Central memory CD8-positive, alpha-beta T cell (primary cell): Measurements from ENCODE around the gene OR51G1.
"Not testable (repeated sequence)": the region's sequence is repeated elsewhere in the genome, so short reads cannot be mapped to it uniquely, and the experiment has no call there.

Experiments
- ATAC-seq: fragments of 150-1000 bp; cut with Tn5 transposase; replicated peaks from 2 replicates; pipeline ENCODE4 v1.10.0; 2022; ENCODE audit warnings: mild to moderate bottlenecking, moderate FRiP score, moderate number of reproducible peaks; ENCODE audit not compliant: poor library complexity, severe bottlenecking; ENCODE audit errors: extremely low read depth
- DNase-seq, 2 donors: peaks; one replicate each; pipeline ENCODE4 v3.0.0; 2021; ENCODE audit warnings: low spot score in 2 of 2
- H3K27ac Mint-ChIP-seq: one replicate; pipeline ENCODE4 v1.8.0; 2022; ENCODE audit warnings: low read depth, mild to moderate bottlenecking, moderate library complexity, mixed read lengths
- H3K27me3 Mint-ChIP-seq: one replicate; pipeline ENCODE4 v1.8.0; 2022; ENCODE audit warnings: mixed read lengths
- H3K36me3 Mint-ChIP-seq: one replicate; pipeline ENCODE4 v1.8.0; 2022; ENCODE audit warnings: mild to moderate bottlenecking, moderate library complexity, mixed read lengths; ENCODE audit not compliant: insufficient read depth
- H3K4me1 Mint-ChIP-seq: one replicate; pipeline ENCODE4 v1.8.0; 2022; ENCODE audit warnings: mixed read lengths
- H3K4me3 Mint-ChIP-seq: one replicate; pipeline ENCODE4 v1.8.0; 2022; ENCODE audit warnings: mild to moderate bottlenecking, moderate library complexity, mixed read lengths
- H3K9me3 Mint-ChIP-seq: one replicate; pipeline ENCODE4 v1.8.0; 2022; ENCODE audit warnings: mixed read lengths

Gene OR51G1

DNA sequence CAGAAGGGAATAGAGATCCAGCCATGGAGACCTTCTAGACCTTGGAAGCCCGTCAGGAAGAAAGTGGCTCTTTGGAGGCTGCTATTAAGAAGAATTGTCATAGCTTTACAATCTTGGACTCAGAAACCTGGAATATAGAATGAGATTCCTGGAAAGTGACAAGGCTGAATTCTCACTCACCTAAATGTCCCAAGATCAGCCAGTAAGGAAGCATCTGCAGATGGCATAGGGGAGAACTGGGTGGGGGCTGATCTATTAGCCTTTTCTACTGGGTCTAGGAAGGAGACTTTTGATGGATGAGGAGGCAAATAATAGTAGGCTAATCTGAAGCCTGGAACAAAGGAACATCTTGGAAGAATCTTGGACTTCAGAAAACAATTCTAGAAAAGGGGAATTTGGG is at the start of gene OR51G1:
Gene OR51G1, minus strand, starts transcription at position 101 of the 400 bp plus-strand sequence. Its CDS starts 0 bp downstream, at position 101.
- DNase-seq (no peak), ATAC-seq (no peak)
- Mint-ChIP-seq H3K27ac (no peak within 1 kb of the TSS), H3K4me3 (no peak within 1 kb of the TSS), H3K36me3 (no peaks in the 10 kb centered on the region), H3K27me3 (no peaks in the 10 kb centered on the region), H3K9me3 (no peaks in the 10 kb centered on the region), H3K4me1 (no peaks in the 10 kb centered on the region)

GRCh38 chr11:4962816-4963215 is 38.7 kb upstream of the OR51G1 start:
- H3K4me3 Mint-ChIP-seq, result no peak overlapping the region
- no peaks in the 10 kb centered on the region for H3K9me3 Mint-ChIP-seq
- H3K27me3 Mint-ChIP-seq, result peaks cover 9% of the 10 kb centered on the region
- H3K36me3 Mint-ChIP-seq, result no peaks in the 10 kb centered on the region
- DNase-seq (no peak), ATAC-seq (no peak)
- no peak overlapping the region for H3K27ac Mint-ChIP-seq
- H3K4me1 Mint-ChIP-seq, result no peaks in the 10 kb centered on the region

DNA sequence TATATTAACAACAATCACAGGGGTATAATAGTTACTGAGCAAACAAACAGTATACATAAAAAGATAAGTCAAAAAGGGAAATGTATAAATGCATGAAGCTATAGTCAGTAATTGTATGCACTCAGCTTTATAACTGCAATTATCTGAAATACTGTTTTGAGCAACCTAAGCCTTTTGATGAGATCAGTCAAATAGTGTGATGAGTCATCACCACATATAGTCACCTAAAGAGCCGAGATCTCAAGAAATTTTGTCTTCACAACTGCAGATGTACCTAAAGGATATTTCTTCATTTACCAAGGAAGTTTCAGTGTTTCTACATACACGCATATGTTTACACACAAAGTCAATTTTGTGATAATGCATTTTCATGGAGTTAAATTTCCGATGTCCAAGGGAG is 36.7 kb upstream of the OR51G1 start:
- ATAC-seq (no peak), DNase-seq (no peak)
- Mint-ChIP-seq H3K27me3 (peaks cover 4% of the 10 kb centered on the region), H3K4me3 (no peak overlapping the region), H3K36me3 (no peaks in the 10 kb centered on the region), H3K27ac (no peak overlapping the region), H3K9me3 (no peaks in the 10 kb centered on the region), H3K4me1 (no peaks in the 10 kb centered on the region)

GRCh38 chr11:4957396-4957795 is 33.3 kb upstream of the OR51G1 start:
- H3K4me3 Mint-ChIP-seq, result no peak overlapping the region
- no peaks in the 10 kb centered on the region for H3K4me1 Mint-ChIP-seq
- H3K27ac Mint-ChIP-seq, result no peak overlapping the region
- DNase-seq, result no peak
- H3K27me3 Mint-ChIP-seq, result no peaks in the 10 kb centered on the region
- ATAC-seq, result no peak
- no peaks in the 10 kb centered on the region for H3K9me3 Mint-ChIP-seq
- no peaks in the 10 kb centered on the region for H3K36me3 Mint-ChIP-seq

GRCh38 chr11:4955613-4956012 is 31.5 kb upstream of the OR51G1 start, which contains the start of gene OR51A2:
TSS of gene OR51A2 (minus strand) at chr11:4955713. CDS start at chr11:4955713, 0 bp downstream.
- ATAC-seq, H3K27ac Mint-ChIP-seq, H3K9me3 Mint-ChIP-seq, H3K4me3 Mint-ChIP-seq, H3K4me1 Mint-ChIP-seq, H3K27me3 Mint-ChIP-seq, DNase-seq, H3K36me3 Mint-ChIP-seq: not testable (repeated sequence)

- no peaks in the 10 kb centered on the region for H3K4me1 Mint-ChIP-seq
- H3K36me3 Mint-ChIP-seq, result no peaks in the 10 kb centered on the region
- H3K9me3 Mint-ChIP-seq, result no peaks in the 10 kb centered on the region
- H3K4me3 Mint-ChIP-seq, result no peak within 1 kb of the TSS
- no peak for ATAC-seq
- DNase-seq, result no peak
- H3K27ac Mint-ChIP-seq, result no peak within 1 kb of the TSS
- H3K27me3 Mint-ChIP-seq, result no peaks in the 10 kb centered on the region
Measured at GRCh38 chr11:4947505-4947904, 23.4 kb upstream of the OR51G1 start, which contains the start of gene OR51A4. TSS of gene OR51A4 (minus strand) at chr11:4947605. CDS start at chr11:4947100, 505 bp downstream.

DNA sequence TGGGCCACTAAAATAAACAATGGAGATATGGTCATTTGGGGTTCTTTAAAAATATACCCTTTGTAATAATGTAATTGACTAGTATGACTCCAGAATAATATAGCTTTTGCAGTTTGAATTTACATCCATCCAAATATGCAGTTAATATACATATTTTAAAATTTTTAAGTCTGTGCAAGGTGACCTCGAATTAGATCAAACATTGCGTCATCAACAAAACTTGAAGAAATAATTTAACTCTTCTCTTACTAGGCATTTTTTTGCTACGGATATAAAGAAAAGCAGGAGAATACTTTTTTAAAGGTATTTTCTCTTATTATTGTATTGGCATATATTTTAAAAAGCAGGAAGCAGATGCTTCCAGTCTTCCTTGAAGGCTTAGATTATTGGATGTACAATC is 12.6 kb upstream of the OR51G1 start:
- DNase-seq, result no peak
- ATAC-seq, result no peak
- Mint-ChIP-seq H3K9me3 (peaks cover 7% of the 10 kb centered on the region), H3K27me3 (peaks cover 11% of the 10 kb centered on the region), H3K4me3 (no peak overlapping the region), H3K4me1 (no peaks in the 10 kb centered on the region), H3K36me3 (peaks cover 3% of the 10 kb centered on the region), H3K27ac (no peak overlapping the region)

- DNase-seq, result no peak
- no peak overlapping the region for H3K4me3 Mint-ChIP-seq
- no peaks in the 10 kb centered on the region for H3K4me1 Mint-ChIP-seq
- H3K27ac Mint-ChIP-seq, result no peak overlapping the region
- H3K27me3 Mint-ChIP-seq, result peaks cover 9% of the 10 kb centered on the region
- no peak for ATAC-seq
- H3K9me3 Mint-ChIP-seq, result peaks cover 5% of the 10 kb centered on the region
- no peaks in the 10 kb centered on the region for H3K36me3 Mint-ChIP-seq
Measured at GRCh38 chr11:4932751-4933150, 8.6 kb upstream of the OR51G1 start.

- no peaks in the 10 kb centered on the region for H3K27me3 Mint-ChIP-seq
- H3K4me1 Mint-ChIP-seq, result no peaks in the 10 kb centered on the region
- H3K4me3 Mint-ChIP-seq, result no peak overlapping the region
- H3K27ac Mint-ChIP-seq, result no peak overlapping the region
- H3K36me3 Mint-ChIP-seq, result no peaks in the 10 kb centered on the region
- ATAC-seq (no peak), DNase-seq (no peak)
- H3K9me3 Mint-ChIP-seq, result no peaks in the 10 kb centered on the region
Measured at GRCh38 chr11:4926608-4927007, 2.5 kb upstream of the OR51G1 start.

DNA sequence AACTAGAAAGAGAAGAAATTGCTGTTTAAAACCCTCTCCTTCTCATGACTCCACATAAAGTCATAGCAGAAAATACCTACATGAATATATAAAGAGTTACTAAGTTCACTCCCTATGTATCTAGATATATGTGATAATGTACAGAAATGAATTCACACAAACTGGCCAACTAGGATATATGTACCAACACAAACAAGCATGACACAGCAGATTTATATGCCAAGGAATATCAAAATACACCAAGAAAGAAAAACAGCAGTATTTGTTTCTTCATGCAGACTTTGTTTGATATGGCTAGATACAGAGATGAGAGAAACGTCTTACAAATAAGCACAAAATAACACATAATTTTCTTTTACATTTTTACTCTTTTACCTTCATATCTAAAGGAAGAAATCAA is 1.8 kb downstream of the OR51G1 start:
- DNase-seq (no peak), ATAC-seq (no peak)
- Mint-ChIP-seq H3K27me3 (no peaks in the 10 kb centered on the region), H3K4me3 (no peak overlapping the region), H3K36me3 (no peaks in the 10 kb centered on the region), H3K9me3 (no peaks in the 10 kb centered on the region), H3K27ac (no peak overlapping the region), H3K4me1 (no peaks in the 10 kb centered on the region)

GRCh38 chr11:4921796-4922195 is 2.3 kb downstream of the OR51G1 start:
- no peak for DNase-seq
- Mint-ChIP-seq H3K4me1 (no peaks in the 10 kb centered on the region), H3K27ac (no peak overlapping the region), H3K9me3 (no peaks in the 10 kb centered on the region), H3K36me3 (no peaks in the 10 kb centered on the region), H3K27me3 (no peaks in the 10 kb centered on the region), H3K4me3 (no peak overlapping the region)
- no peak for ATAC-seq

- H3K27me3 Mint-ChIP-seq, result no peaks in the 10 kb centered on the region
- no peak within 1 kb of the TSS for H3K4me3 Mint-ChIP-seq
- no peaks in the 10 kb centered on the region for H3K36me3 Mint-ChIP-seq
- no peaks in the 10 kb centered on the region for H3K4me1 Mint-ChIP-seq
- DNase-seq (no peak), ATAC-seq (no peak)
- no peaks in the 10 kb centered on the region for H3K9me3 Mint-ChIP-seq
- no peak within 1 kb of the TSS for H3K27ac Mint-ChIP-seq
Measured at GRCh38 chr11:4919250-4919649, 4.9 kb downstream of the OR51G1 start, which contains the start of gene OR51G2. TSS of gene OR51G2 (minus strand) at chr11:4919350. CDS start at chr11:4915663, 3,687 bp downstream.

DNA sequence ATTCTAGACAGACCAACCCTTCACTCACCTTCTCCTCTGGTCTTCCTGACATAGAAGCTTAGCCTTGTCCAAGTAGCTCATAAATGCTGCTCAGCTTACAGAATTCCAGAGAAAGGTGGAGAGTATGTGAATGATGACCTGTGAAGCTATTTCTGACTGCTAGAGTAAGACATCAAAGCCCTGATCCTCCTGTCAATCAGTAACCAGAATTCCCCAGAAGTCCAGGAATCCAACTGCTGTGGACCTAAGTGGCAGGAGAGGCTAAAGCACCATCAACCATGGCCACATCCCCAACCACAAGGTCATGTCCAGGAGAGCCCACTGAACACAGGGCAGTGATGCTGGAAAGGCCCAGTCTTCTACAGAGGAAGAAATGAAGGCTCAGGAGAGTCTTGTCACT is 7.6 kb downstream of the OR51G1 start:
- Mint-ChIP-seq H3K9me3 (no peaks in the 10 kb centered on the region), H3K4me3 (no peak overlapping the region), H3K27ac (no peak overlapping the region), H3K36me3 (peaks cover 1% of the 10 kb centered on the region), H3K27me3 (no peaks in the 10 kb centered on the region), H3K4me1 (no peaks in the 10 kb centered on the region)
- ATAC-seq (no peak), DNase-seq (no peak)

- no peaks in the 10 kb centered on the region for H3K36me3 Mint-ChIP-seq
- no peak within 1 kb of the TSS for H3K4me3 Mint-ChIP-seq
- H3K27ac Mint-ChIP-seq, result no peak within 1 kb of the TSS
- H3K9me3 Mint-ChIP-seq, result peaks cover 5% of the 10 kb centered on the region
- H3K27me3 Mint-ChIP-seq, result no peaks in the 10 kb centered on the region
- no peaks in the 10 kb centered on the region for H3K4me1 Mint-ChIP-seq
- DNase-seq, result no peak
- ATAC-seq, result no peak
Measured at GRCh38 chr11:4903484-4903883, 20.7 kb downstream of the OR51G1 start, which contains the start of gene OR51A7. TSS of gene OR51A7 (plus strand) at chr11:4903783. CDS start at chr11:4907370, 3,587 bp downstream.
